B cell (primary cell): ENCODE measurements around the gene LIN9. TPM values are rescaled to one million over a fixed set of nuclear protein-coding genes. Genes with fewer than 3 reads are reported as not detected.

Experiments used
- ATAC-seq: fragments of 200-7000 bp; cut with Tn5 transposase; one replicate; pipeline ENCODE4 v1.10.0; 2021; ENCODE audit warnings: low read depth, mild to moderate bottlenecking, moderate number of reproducible peaks, moderate library complexity
- CTCF ChIA-PET: fragments of 350-600 bp; sonication (Branson Sonifier 250); formaldehyde crosslinking; loops from one replicate; lab custom pipeline; 2021; ENCODE audit warnings: antibody characterized with exemption, inconsistent platforms; lab: Charles Lee
- POLR2A ChIA-PET: fragments of 350-600 bp; sonication (Branson Sonifier 250); formaldehyde crosslinking; loops from one replicate; lab custom pipeline; 2021; ENCODE audit warnings: antibody characterized with exemption; lab: Charles Lee
- DNase-seq: peaks from one replicate; pipeline ENCODE4 v3.0.0; 2013
- H2AFZ ChIP-seq: 2 replicates; pipeline ENCODE4 v1.6.1; 2012; ENCODE audit warnings: mild to moderate bottlenecking, low read depth, low read length; ENCODE audit not compliant: insufficient read depth, poor library complexity, severe bottlenecking
- H3K27ac ChIP-seq, 2 donors: 1 replicate in 1 of 2; 2 replicates in 1 of 2; pipeline ENCODE4 v1.5.1; 2012 to 2013; ENCODE audit warnings: low read length in 2 of 2, mild to moderate bottlenecking in 2 of 2, moderate library complexity in 1 of 2
- H3K27me3 ChIP-seq, 4 experiments: fragments of 200-600 bp in 1 of 4; sonication (generic) in 1 of 4; replicated peaks in 1 of 4; 1 replicate in 2 of 4; 2 replicates in 2 of 4; pipeline versions ENCODE4 v1.6.1 to v1.7.0; 2013 to 2016; ENCODE audit warnings: low read length in 3 of 4, mild to moderate bottlenecking in 2 of 4, mixed read lengths in 1 of 4, moderate library complexity in 1 of 4; ENCODE audit not compliant: insufficient read depth in 4 of 4, control insufficient read depth in 3 of 4; ENCODE audit errors: control extremely low read depth in 1 of 4
- H3K36me3 ChIP-seq, 2 experiments: replicated peaks in 1 of 2; 1 replicate in 1 of 2; 2 replicates in 1 of 2; pipeline versions ENCODE4 v1.6.1 to v1.7.1; 2013; ENCODE audit warnings: low read length in 1 of 2; ENCODE audit not compliant: insufficient read depth in 2 of 2, control insufficient read depth in 1 of 2; ENCODE audit errors: control extremely low read depth in 1 of 2, extremely low read depth in 1 of 2
- H3K4me1 ChIP-seq, 2 donors: fragments of 200-600 bp in 1 of 2; sonication (generic) in 1 of 2; 1 replicate in 1 of 2; 2 replicates in 1 of 2; pipeline versions ENCODE4 v1.5.1 to v1.6.1; 2013 to 2017; ENCODE audit warnings: low read length in 2 of 2; ENCODE audit not compliant: control insufficient read depth in 2 of 2, insufficient read depth in 2 of 2
- H3K4me2 ChIP-seq: replicated peaks from 2 replicates; pipeline ENCODE3; 2012; ENCODE audit warnings: mild to moderate bottlenecking, low read depth, low read length; ENCODE audit not compliant: poor library complexity, severe bottlenecking
- H3K4me3 ChIP-seq, 5 experiments: fragments of 200-600 bp in 1 of 5; sonication (generic) in 1 of 5; 1 replicate in 3 of 5; 2 replicates in 2 of 5; pipeline versions ENCODE4 v1.5.1 to v1.7.0; 2011 to 2016; ENCODE audit warnings: low read length in 4 of 5, mild to moderate bottlenecking in 4 of 5, low read depth in 2 of 5, control low read depth in 1 of 5, moderate library complexity in 1 of 5; ENCODE audit not compliant: insufficient read depth in 1 of 5; ENCODE audit errors: control extremely low read depth in 1 of 5, extremely low read depth in 1 of 5
- H3K79me2 ChIP-seq: fragments of 200-600 bp; sonication (generic); one replicate; pipeline ENCODE4 v1.6.0; 2016; ENCODE audit warnings: low read length; ENCODE audit not compliant: control insufficient read depth, insufficient read depth
- H3K9ac ChIP-seq: fragments of 200-600 bp; sonication (generic); 2 replicates; pipeline ENCODE4 v1.6.1; 2017; ENCODE audit warnings: mild to moderate bottlenecking, low read length, moderate library complexity
- H3K9me3 ChIP-seq, 3 donors: one replicate each; pipeline versions ENCODE4 v1.6.1 to v1.7.1; 2013; ENCODE audit warnings: low read length in 2 of 3; ENCODE audit not compliant: control insufficient read depth in 2 of 3, insufficient read depth in 1 of 3; ENCODE audit errors: control extremely low read depth in 1 of 3
- H4K20me1 ChIP-seq: 2 replicates; pipeline ENCODE4 v1.6.0; 2012; ENCODE audit warnings: mild to moderate bottlenecking, low read length; ENCODE audit not compliant: insufficient read depth, control insufficient read depth, poor library complexity, severe bottlenecking
- H3K27ac Mint-ChIP-seq: one replicate; pipeline ENCODE4 v1.8.0; 2021; ENCODE audit warnings: mixed read lengths
- H3K27me3 Mint-ChIP-seq: one replicate; pipeline ENCODE4 v1.8.0; 2021; ENCODE audit warnings: mixed read lengths
- H3K4me1 Mint-ChIP-seq: one replicate; pipeline ENCODE4 v1.8.0; 2021; ENCODE audit warnings: mixed read lengths
- H3K4me3 Mint-ChIP-seq: one replicate; pipeline ENCODE4 v1.8.0; 2021; ENCODE audit warnings: mixed read lengths
- H3K9me3 Mint-ChIP-seq: one replicate; pipeline ENCODE4 v1.8.0; 2022; ENCODE audit warnings: mixed read lengths; ENCODE audit not compliant: insufficient read depth
- CTCF ChIP-seq: fragments of 200-600 bp; IDR thresholded peaks from one replicate; pipeline ENCODE4 v1.8.0; 2022; ENCODE audit warnings: antibody characterized with exemption, mild to moderate bottlenecking
- EZH2 ChIP-seq: IDR thresholded peaks from 2 replicates; pipeline ENCODE4 v1.6.1; 2012; ENCODE audit warnings: borderline replicate concordance, low read depth, mild to moderate bottlenecking, moderate library complexity, low read length; ENCODE audit not compliant: insufficient read depth, poor library complexity, severe bottlenecking
- WGBS: methylation state at CpG from one replicate; pipeline ENCODE4 v1.1.5; 2013; ENCODE audit warnings: missing lambda C conversion rate; ENCODE audit not compliant: insufficient coverage; 5-methylcytosine and 5-hydroxymethylcytosine counted together
- intact Hi-C: fragments of 100-400 bp; cut with micrococcal nuclease; formaldehyde crosslinking; loops from one replicate; pipeline ENCODE4 v1.10.0; 2022
- polyA plus RNA-seq: library from polyadenylated mRNA; depleted of rRNA; stranded (reverse); fragments of >200 nt; gene quantifications from 2 replicates; pipeline ENCODE4 v1.2.3, GENCODE V29; 2012
- total RNA-seq, 2 donors: library from RNA; stranded (reverse); fragments of 120-200 nt in 1 of 2; gene quantifications; 1 replicate in 1 of 2; 2 replicates in 1 of 2; pipeline versions ENCODE4 v1.2.3 to v1.2.4, GENCODE V29; 2013 to 2022

LIN9 gene
- total and polyA plus RNA-seq, 2 donors (not counting 1 experiment from before 2014, with no cell fraction given): 1.7 to 6.7 TPM

DNA sequence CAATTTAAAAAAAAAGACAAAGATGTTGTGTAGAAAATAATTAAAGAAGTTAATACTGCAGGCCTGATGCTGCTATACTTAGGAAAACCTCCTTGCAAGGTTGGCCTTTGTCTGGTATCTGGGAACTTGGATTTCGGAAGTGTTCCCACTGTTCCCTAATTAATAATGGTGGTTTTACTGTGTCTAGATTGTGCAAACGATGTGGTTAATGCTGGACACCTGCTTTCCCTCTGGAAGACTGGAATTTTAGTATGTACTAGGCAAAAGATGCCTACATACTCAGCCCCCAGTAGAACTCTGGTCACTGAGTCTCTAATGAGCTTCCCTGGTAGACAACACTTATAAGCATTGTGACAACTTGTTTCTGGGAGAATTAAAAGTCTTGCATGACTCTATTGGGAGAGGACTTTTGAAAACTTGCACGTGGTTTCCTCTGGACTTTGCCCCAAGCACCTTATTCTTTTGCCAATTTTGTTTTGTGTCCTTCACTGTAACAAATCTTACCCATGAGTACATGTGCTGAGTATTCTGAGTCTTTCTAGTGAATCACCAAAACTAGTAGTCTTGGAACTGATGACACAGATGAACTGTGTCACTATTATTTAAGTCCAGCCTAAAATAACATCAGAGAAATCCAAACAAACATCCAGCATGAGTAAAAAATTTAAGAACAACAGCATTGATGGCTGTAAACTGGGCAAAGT, 40.4 kb downstream of the LIN9 start:
- no peak overlapping the region for H3K9ac ChIP-seq
- H4K20me1 ChIP-seq: no peaks in the 10 kb centered on the region
- H2AFZ ChIP-seq: no peak overlapping the region
- ATAC-seq (no peak), DNase-seq (no peak)
- H3K4me1 Mint-ChIP-seq: no peaks in the 10 kb centered on the region
- no peak overlapping the region for H3K4me3 Mint-ChIP-seq
- no peak overlapping the region for H3K27ac ChIP-seq
- ChIA-PET POLR2A (no interaction called here), CTCF (interaction anchor here (0.9 kb wide), 1 partner anchor 143 kb away, joined by 3 read pairs; no protein-coding TSS in a partner anchor)
- no peaks in the 10 kb centered on the region for H3K27me3 Mint-ChIP-seq
- H3K27ac Mint-ChIP-seq: no peak overlapping the region
- no peaks in the 10 kb centered on the region for H3K79me2 ChIP-seq
- H3K36me3 ChIP-seq: peaks cover 0 to 3% of the 10 kb centered on the region in 2 experiments
- H3K9me3 Mint-ChIP-seq: no peaks in the 10 kb centered on the region
- H3K4me1 ChIP-seq: no peaks in the 10 kb centered on the region
- H3K4me2 ChIP-seq: no peak overlapping the region
- no peaks in the 10 kb centered on the region for H3K9me3 ChIP-seq
- no peaks in the 10 kb centered on the region for H3K27me3 ChIP-seq
- TF ChIP-seq CTCF: no peak
- TF ChIP-seq EZH2: no peak
- no peak overlapping the region for H3K4me3 ChIP-seq
- intact Hi-C loops: no loop called here
- 100% methylated on average over 1 of the region's 3 CpGs for WGBS

DNA sequence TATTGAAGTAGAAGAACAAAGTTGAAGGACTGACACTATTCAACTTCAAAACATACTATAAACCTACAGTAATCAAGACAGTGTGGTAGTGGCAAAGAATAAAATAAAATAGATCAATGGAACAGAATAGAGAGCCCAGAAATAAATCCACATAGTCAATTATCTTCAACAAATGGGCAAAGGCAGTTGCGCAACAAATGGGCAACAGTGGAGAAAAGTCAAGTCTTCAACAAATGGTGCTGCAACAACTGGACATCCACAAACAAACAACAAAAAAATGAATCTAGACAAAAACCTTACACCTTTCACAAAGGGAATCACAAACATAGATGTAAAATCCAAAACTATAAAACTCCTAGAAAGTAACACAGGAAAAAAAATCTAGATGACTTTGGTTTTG, 47.1 kb downstream of the LIN9 start:
- intact Hi-C loops: no loop called here
- Mint-ChIP-seq H3K9me3 (no peaks in the 10 kb centered on the region), H3K4me1 (no peaks in the 10 kb centered on the region), H3K27ac (no peak overlapping the region), H3K4me3 (no peak overlapping the region), H3K27me3 (no peaks in the 10 kb centered on the region)
- no peak for DNase-seq
- peaks cover 1 to 14% (median 7%) of the 10 kb centered on the region in 3 donors for H3K9me3 ChIP-seq
- H3K4me3 ChIP-seq: no peak overlapping the region
- H3K36me3 ChIP-seq: peaks cover 2 to 3% of the 10 kb centered on the region in 2 experiments
- no peaks in the 10 kb centered on the region for H3K27me3 ChIP-seq
- no peak overlapping the region for H3K27ac ChIP-seq
- no peak for ATAC-seq
- ChIA-PET POLR2A (no interaction called here), CTCF (no interaction called here)
- H3K4me2 ChIP-seq: no peak overlapping the region
- H4K20me1 ChIP-seq: no peaks in the 10 kb centered on the region
- 100% methylated on average over 1 of the region's 1 CpG for WGBS
- H3K79me2 ChIP-seq: no peaks in the 10 kb centered on the region
- H3K4me1 ChIP-seq: no peaks in the 10 kb centered on the region
- TF ChIP-seq EZH2 (no peak), CTCF (no peak)
- H3K9ac ChIP-seq: no peak overlapping the region
- no peak overlapping the region for H2AFZ ChIP-seq
